ENCODE measurements around the gene GALK1.

DNA sequence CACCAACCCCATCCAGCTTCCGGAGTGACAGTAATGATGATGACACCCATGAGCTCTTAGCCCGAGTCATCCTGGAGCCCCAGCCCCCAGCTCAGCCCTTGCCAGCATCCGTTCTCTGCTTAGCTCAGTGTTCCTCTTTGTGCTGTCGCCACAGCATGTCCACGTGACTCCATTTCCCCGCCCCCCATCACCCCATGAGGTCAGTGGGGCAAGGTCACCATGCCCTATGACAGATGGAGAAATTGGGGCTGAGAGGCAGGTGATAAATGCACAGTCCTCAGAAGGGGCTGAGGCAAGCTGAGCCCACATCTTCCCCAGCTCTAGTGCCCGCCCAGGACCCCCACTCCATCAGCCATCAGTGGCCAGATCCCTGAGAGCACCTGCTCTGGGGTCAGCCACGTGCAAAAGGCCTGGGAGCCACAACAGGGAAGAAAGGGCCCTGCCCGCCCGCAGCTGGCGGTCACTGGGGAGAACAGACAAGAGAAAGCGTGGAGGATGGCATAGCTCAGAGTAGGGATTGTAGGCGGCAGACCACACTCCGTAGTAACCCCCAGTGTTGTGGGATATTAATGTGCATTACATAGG is 26.7 kb downstream of the GALK1 start:
- TF ChIP-seq, protein P1, sequence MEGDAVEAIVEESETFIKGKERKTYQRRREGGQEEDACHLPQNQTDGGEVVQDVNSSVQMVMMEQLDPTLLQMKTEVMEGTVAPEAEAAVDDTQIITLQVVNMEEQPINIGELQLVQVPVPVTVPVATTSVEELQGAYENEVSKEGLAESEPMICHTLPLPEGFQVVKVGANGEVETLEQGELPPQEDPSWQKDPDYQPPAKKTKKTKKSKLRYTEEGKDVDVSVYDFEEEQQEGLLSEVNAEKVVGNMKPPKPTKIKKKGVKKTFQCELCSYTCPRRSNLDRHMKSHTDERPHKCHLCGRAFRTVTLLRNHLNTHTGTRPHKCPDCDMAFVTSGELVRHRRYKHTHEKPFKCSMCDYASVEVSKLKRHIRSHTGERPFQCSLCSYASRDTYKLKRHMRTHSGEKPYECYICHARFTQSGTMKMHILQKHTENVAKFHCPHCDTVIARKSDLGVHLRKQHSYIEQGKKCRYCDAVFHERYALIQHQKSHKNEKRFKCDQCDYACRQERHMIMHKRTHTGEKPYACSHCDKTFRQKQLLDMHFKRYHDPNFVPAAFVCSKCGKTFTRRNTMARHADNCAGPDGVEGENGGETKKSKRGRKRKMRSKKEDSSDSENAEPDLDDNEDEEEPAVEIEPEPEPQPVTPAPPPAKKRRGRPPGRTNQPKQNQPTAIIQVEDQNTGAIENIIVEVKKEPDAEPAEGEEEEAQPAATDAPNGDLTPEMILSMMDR (IDR thresholded peaks at IDR 0.05), result no peak
- TF ChIP-seq KDM1A (IDR thresholded peaks at IDR 0.05; ENCODE audit: low read depth), result no peak
- TF ChIP-seq, protein P2, sequence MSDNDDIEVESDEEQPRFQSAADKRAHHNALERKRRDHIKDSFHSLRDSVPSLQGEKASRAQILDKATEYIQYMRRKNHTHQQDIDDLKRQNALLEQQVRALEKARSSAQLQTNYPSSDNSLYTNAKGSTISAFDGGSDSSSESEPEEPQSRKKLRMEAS (IDR thresholded peaks at IDR 0.05), result no peak
- no peak for TF ChIP-seq MAFK (IDR thresholded peaks at IDR 0.05; ENCODE audit: partially characterized antibody)
- TF ChIP-seq MAZ (IDR thresholded peaks at IDR 0.05; ENCODE audit: borderline replicate concordance, low read depth, low read length), result no peak
- TF ChIP-seq POLR2A (IDR thresholded peaks at IDR 0.05; ENCODE audit: low read length), result no peak
- no peak for TF ChIP-seq JUNB (IDR thresholded peaks at IDR 0.05)
